HUES64 (cell line): ENCODE data around the gene GBP3. TPM values are rescaled to one million over a fixed set of nuclear protein-coding genes. Genes with fewer than 3 reads are reported as not detected.
A peak's percentile ranks its signal among the peaks of the same experiment; 100 is the strongest.

ENCODE experiments used
- H3K27ac ChIP-seq: 2 replicates; pipeline ENCODE4 v1.7.0; 2013; ENCODE audit warnings: low read depth, low read length, inconsistent platforms
- H3K27me3 ChIP-seq: 2 replicates; pipeline ENCODE4 v1.6.1; 2013; ENCODE audit warnings: mild to moderate bottlenecking, low read length; ENCODE audit not compliant: insufficient read depth
- H3K36me3 ChIP-seq: 2 replicates; pipeline ENCODE4 v1.6.1; 2013; ENCODE audit warnings: mild to moderate bottlenecking, low read length; ENCODE audit not compliant: insufficient read depth
- H3K4me1 ChIP-seq: 2 replicates; pipeline ENCODE4 v1.6.1; 2013; ENCODE audit warnings: mild to moderate bottlenecking, low read length, moderate library complexity; ENCODE audit not compliant: insufficient read depth
- H3K4me3 ChIP-seq: 2 replicates; pipeline ENCODE4 v1.5.1; 2013; ENCODE audit warnings: mild to moderate bottlenecking, low read length, moderate library complexity
- H3K9ac ChIP-seq: 2 replicates; pipeline ENCODE4 v1.6.1; 2013; ENCODE audit warnings: mild to moderate bottlenecking, low read depth, low read length
- H3K9me3 ChIP-seq: 2 replicates; pipeline ENCODE4 v1.6.1; 2013; ENCODE audit warnings: low read depth, low read length; ENCODE audit not compliant: insufficient read depth
- WGBS: fragments of 150-250, 120-280 bp; methylation state at CpG from one replicate; pipeline ENCODE4 v1.1.7; 2013; ENCODE audit warnings: missing lambda C conversion rate; 5-methylcytosine and 5-hydroxymethylcytosine counted together
- polyA plus RNA-seq, 2 experiments: library from polyadenylated mRNA; stranded (reverse); fragments of 50-300 nt; gene quantifications; one replicate each; pipeline ENCODE4 v1.2.3, GENCODE V29; 2013

Gene GBP3
- polyA plus RNA-seq (2013, experiment 1 of 2) = not detected
- not detected for polyA plus RNA-seq (2013, experiment 2 of 2)

DNA sequence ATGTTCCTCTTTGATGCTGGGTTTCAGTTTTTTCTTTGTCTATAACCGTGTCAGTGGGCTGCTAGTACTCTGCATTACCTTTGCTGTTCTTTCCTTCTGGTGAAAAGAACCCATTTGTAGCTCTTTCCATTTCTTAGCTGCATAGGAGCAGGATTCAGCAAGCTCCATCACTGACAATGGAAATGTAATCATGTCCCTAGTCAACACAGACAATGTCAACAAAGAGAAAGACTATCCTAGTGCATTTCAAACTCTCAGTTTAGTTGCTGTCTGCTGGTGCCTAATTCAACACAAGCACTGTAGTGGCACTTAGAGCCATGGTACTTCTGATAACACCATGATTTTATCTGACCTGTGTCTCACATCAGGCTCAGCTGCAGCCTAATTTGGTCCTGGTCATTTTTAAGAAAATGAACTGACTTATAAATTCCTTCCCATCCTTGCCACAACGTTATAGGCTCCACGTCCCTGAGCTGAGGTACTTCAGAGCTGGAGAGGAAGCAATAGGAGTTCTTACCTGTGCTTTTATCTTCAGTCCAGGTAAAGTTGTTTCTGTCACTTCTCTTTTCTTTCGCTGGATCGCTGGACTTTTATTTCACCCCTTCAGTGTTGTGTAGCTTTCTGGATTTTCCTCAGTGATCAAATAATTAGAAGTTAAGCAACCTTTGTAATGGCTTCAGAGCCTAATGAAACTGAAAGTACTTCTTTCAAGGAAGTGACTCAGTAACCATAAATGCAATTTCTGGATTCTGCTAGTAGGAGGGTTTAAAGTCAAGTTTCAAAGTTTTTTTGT lies at the start of gene GBP3:
Gene GBP3, minus strand, starts transcription at position 700 of the 793 bp plus-strand sequence. CDS start 2,145 bp downstream, outside the sequence.
- H3K9ac ChIP-seq = 0 out of 2 replicates have a peak within 1 kb of the TSS, but pooled peaks have one; percentile 15
- WGBS = 77% methylated on average over 5 of the region's 5 CpGs
- H3K4me3 ChIP-seq = peak within 1 kb of the TSS; percentile 12; the same call in 1 of the 2 replicates
- H3K27ac ChIP-seq = no peak within 1 kb of the TSS
- no peaks in the 10 kb centered on the region for H3K9me3 ChIP-seq
- peaks cover 18% of the 10 kb centered on the region for H3K4me1 ChIP-seq
- H3K27me3 ChIP-seq = no peaks in the 10 kb centered on the region
- no peaks in the 10 kb centered on the region for H3K36me3 ChIP-seq

GRCh38 chr1:89070509-89070908 lies 47.8 kb upstream of the GBP3 start:
- Histone ChIP-seq H3K4me1 (no peaks in the 10 kb centered on the region), H3K4me3 (no peak overlapping the region), H3K9me3 (no peaks in the 10 kb centered on the region), H3K27ac (no peak overlapping the region), H3K27me3 (no peaks in the 10 kb centered on the region), H3K36me3 (no peaks in the 10 kb centered on the region), H3K9ac (no peak overlapping the region)
- WGBS = 93% methylated on average over 1 of the region's 1 CpG

DNA sequence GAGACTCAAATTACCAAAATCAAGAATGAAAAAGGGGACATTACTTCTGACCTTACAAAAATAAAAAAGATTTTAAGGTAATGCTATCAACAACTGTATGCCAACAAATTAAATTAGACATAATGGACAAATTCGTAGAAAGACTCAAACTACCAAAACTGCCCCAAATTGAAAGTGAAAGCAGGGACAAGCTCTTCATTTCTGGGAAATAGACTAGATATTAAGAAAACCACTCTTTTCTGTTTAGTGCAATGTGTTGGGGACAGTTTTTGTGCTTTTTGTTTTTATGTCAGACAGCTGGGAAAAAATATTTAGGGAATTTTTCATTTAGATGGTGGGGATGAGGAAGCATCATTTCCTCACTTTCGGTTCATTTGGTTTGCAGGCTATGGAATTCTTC lies 47.3 kb upstream of the GBP3 start:
- 80% methylated on average over 1 of the region's 2 CpGs for WGBS
- Histone ChIP-seq H3K9me3 (no peaks in the 10 kb centered on the region), H3K4me3 (no peak overlapping the region), H3K27me3 (no peaks in the 10 kb centered on the region), H3K36me3 (no peaks in the 10 kb centered on the region), H3K4me1 (no peaks in the 10 kb centered on the region), H3K9ac (no peak overlapping the region), H3K27ac (no peak overlapping the region)

GRCh38 chr1:89068291-89068690 lies 45.6 kb upstream of the GBP3 start:
- Histone ChIP-seq H3K4me3 (no peak overlapping the region), H3K27me3 (no peaks in the 10 kb centered on the region), H3K4me1 (no peaks in the 10 kb centered on the region), H3K9me3 (no peaks in the 10 kb centered on the region), H3K9ac (no peak overlapping the region), H3K36me3 (no peaks in the 10 kb centered on the region), H3K27ac (no peak overlapping the region)

- Histone ChIP-seq H3K27ac (no peak within 1 kb of the TSS), H3K4me1 (no peaks in the 10 kb centered on the region), H3K27me3 (no peaks in the 10 kb centered on the region), H3K9ac (no peak within 1 kb of the TSS), H3K4me3 (no peak within 1 kb of the TSS; the same call in 1 of the 2 replicates), H3K36me3 (no peaks in the 10 kb centered on the region), H3K9me3 (no peaks in the 10 kb centered on the region)
- WGBS = 92% methylated on average over 3 of the region's 4 CpGs
These were observed 42.6 kb upstream of the GBP3 start, which contains the start of gene GBP1 for GRCh38 chr1:89065079-89065868. Gene GBP1 (minus strand): TSS chr1:89065208. CDS start chr1:89063234, 1,974 bp downstream.

DNA sequence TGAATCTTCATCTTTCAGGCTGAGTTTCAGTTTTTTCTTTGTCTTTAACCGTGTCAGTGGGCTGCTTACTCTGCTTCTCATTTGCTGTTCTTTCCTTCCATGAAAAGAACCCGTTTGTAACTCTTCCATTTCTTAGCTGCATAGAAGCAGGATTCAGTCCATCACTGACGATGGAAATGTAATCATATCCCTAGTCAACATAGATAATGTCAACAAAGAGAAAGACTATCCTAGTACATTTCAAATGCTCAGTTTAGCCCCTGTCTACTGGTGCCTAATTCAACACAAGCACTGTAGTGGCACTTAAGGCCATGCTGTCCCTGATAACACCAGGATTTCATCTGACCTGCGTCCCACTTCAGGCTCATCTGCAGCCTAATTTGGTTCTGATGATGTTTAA lies 42.0 kb upstream of the GBP3 start:
- Histone ChIP-seq H3K36me3 (no peaks in the 10 kb centered on the region), H3K27me3 (no peaks in the 10 kb centered on the region), H3K27ac (no peak overlapping the region), H3K4me1 (no peaks in the 10 kb centered on the region), H3K9me3 (no peaks in the 10 kb centered on the region), H3K4me3 (no peak overlapping the region; the same call in 1 of the 2 replicates), H3K9ac (no peak overlapping the region)
- WGBS = 91% methylated on average over 4 of the region's 4 CpGs

DNA sequence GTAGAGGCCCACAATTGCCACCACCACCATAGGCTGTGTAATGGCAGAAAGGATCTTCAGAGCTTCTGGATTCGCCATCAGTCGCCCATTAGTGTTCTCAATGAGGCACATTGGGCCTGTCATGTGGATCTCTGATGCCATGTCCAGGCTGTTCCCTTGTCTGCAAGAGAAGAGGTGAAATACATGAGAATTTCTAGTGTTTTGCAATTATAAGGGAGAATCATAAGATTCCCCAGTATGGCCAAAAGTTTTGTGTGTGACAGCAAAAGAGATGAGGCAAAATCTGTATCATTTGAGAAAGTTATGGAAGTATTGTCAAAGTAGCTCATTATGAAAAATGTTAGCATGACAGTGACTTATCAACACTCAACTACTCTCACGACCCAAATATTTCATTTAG lies 40.4 kb upstream of the GBP3 start:
- Histone ChIP-seq H3K9ac (no peak overlapping the region), H3K36me3 (no peaks in the 10 kb centered on the region), H3K27ac (no peak overlapping the region), H3K4me1 (no peaks in the 10 kb centered on the region), H3K4me3 (no peak overlapping the region), H3K27me3 (no peaks in the 10 kb centered on the region), H3K9me3 (no peaks in the 10 kb centered on the region)
- 91% methylated on average over 2 of the region's 3 CpGs for WGBS

GRCh38 chr1:89060091-89060490 lies 37.4 kb upstream of the GBP3 start:
- H3K4me1 ChIP-seq = no peaks in the 10 kb centered on the region
- H3K4me3 ChIP-seq = no peak overlapping the region
- 90% methylated on average over 4 of the region's 5 CpGs for WGBS
- no peak overlapping the region for H3K9ac ChIP-seq
- no peak overlapping the region for H3K27ac ChIP-seq
- H3K36me3 ChIP-seq = no peaks in the 10 kb centered on the region
- no peaks in the 10 kb centered on the region for H3K27me3 ChIP-seq
- H3K9me3 ChIP-seq = no peaks in the 10 kb centered on the region

GRCh38 chr1:89051955-89052312 lies 29.3 kb upstream of the GBP3 start:
- Histone ChIP-seq H3K9me3 (no peaks in the 10 kb centered on the region), H3K27me3 (no peaks in the 10 kb centered on the region)

DNA sequence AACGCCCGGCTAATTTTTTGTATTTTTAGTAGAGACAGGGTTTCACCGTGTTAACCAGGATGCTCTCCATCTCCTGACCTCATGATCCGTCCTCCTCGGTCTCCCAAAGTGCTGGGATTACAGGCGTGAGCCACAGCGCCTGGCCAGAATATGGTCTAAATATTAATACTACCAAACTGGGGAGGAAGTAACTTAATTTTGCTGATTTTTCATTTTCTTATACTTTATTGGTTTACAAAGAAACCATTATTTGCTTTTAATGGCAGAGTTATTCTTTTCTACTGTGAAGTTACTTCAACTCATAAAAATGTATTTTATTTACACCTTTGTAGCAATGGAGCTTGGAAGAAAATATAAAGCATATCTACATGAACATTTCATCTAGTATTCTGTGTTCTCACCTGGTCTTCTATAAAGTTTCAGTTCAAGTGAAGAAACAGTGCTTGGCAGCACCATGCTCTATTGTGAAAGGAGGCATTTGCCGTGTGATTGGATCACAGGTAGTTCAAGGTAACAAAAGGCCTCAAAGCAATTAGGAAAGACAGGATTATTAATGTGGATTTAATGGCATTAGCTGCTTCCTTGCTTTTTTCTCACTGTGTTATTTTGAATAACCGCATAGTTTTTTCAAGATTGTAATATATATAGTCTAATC lies 28.8 kb upstream of the GBP3 start:
- Histone ChIP-seq H3K27ac (no peak overlapping the region), H3K9ac (no peak overlapping the region), H3K4me3 (no peak overlapping the region), H3K36me3 (no peaks in the 10 kb centered on the region), H3K9me3 (no peaks in the 10 kb centered on the region), H3K27me3 (no peaks in the 10 kb centered on the region), H3K4me1 (no peaks in the 10 kb centered on the region)
- WGBS = 97% methylated on average over 7 of the region's 9 CpGs

More at GRCh38 chr1:89051955-89052312, 29.3 kb upstream of the GBP3 start:
- H3K9ac ChIP-seq = no peak overlapping the region
- no peaks in the 10 kb centered on the region for H3K4me1 ChIP-seq
- H3K27ac ChIP-seq = no peak overlapping the region
- no peak overlapping the region for H3K4me3 ChIP-seq
- H3K36me3 ChIP-seq = no peaks in the 10 kb centered on the region
- whole genome bisulfite sequencing = 100% methylated on average over 1 of the region's 1 CpG

GRCh38 chr1:89050649-89051033 lies 28.0 kb upstream of the GBP3 start:
- H3K36me3 ChIP-seq = no peaks in the 10 kb centered on the region
- no peak overlapping the region for H3K4me3 ChIP-seq
- H3K4me1 ChIP-seq = no peaks in the 10 kb centered on the region
- no peaks in the 10 kb centered on the region for H3K9me3 ChIP-seq
- whole genome bisulfite sequencing = 96% methylated on average over 11 of the region's 11 CpGs
- no peak overlapping the region for H3K9ac ChIP-seq
- no peaks in the 10 kb centered on the region for H3K27me3 ChIP-seq
- H3K27ac ChIP-seq = no peak overlapping the region
